Measurements from ENCODE around the gene MTMR3.

Gene MTMR3

GRCh38 chr22:30079952-30080533, 197.1 kb downstream of the MTMR3 start, which contains the start of gene HORMAD2:
Gene HORMAD2, plus strand, starts transcription at chr22:30080464. Its CDS starts 13,489 bp downstream, at chr22:30093953.
- DNase-seq (ENCODE audit: low read depth), result peak; percentile 73
- TF ChIP-seq CTCF (conservative IDR thresholded peaks at IDR 0.05; ENCODE audit: low read depth, low read length), result no peak
- H3K4me3 ChIP-seq (ENCODE audit: low read depth, low read length), result peak within 1 kb of the TSS; percentile 63
